Measurements from ENCODE around the gene MTREX. TPM values are rescaled to one million over a fixed set of nuclear protein-coding genes. Genes with fewer than 3 reads are reported as not detected.

Gene MTREX
- total and polyA plus RNA-seq, 10 of the 15 experiments (the other 5 are each of a cell fraction or from before 2014, with no cell fraction given): 20.1 to 102 (median 49.0) TPM

GRCh38 chr5:55345327-55345726 lies 37.5 kb downstream of the MTREX start (continued):
- TF ChIP-seq, protein P1, sequence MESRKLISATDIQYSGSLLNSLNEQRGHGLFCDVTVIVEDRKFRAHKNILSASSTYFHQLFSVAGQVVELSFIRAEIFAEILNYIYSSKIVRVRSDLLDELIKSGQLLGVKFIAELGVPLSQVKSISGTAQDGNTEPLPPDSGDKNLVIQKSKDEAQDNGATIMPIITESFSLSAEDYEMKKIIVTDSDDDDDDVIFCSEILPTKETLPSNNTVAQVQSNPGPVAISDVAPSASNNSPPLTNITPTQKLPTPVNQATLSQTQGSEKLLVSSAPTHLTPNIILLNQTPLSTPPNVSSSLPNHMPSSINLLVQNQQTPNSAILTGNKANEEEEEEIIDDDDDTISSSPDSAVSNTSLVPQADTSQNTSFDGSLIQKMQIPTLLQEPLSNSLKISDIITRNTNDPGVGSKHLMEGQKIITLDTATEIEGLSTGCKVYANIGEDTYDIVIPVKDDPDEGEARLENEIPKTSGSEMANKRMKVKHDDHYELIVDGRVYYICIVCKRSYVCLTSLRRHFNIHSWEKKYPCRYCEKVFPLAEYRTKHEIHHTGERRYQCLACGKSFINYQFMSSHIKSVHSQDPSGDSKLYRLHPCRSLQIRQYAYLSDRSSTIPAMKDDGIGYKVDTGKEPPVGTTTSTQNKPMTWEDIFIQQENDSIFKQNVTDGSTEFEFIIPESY (IDR thresholded peaks at IDR 0.05): no peak
- no peak for TF ChIP-seq RELA (IDR thresholded peaks at IDR 0.05; ENCODE audit: borderline replicate concordance, partially characterized antibody)
- TF ChIP-seq FOXK2 (IDR thresholded peaks at IDR 0.05): no peak
- TF ChIP-seq RCOR1 (conservative IDR thresholded peaks at IDR 0.05; ENCODE audit: low read depth, low read length): no peak
- no peak for TF ChIP-seq ZZZ3 (IDR thresholded peaks at IDR 0.05; ENCODE audit: control insufficient read depth, insufficient read length, low read depth)

- no peaks in the 10 kb centered on the region for H3K9me3 ChIP-seq (replicated peaks; ENCODE audit: control insufficient read depth, insufficient read depth, low read length)
- H3K4me1 ChIP-seq (ENCODE audit: control insufficient read depth, insufficient read depth, low read length): no peaks in the 10 kb centered on the region
- ChIA-PET POLR2A (no interaction called here), CTCF (interaction anchor here (1.5 kb wide), 1 partner anchor 344 kb away, joined by 5 read pairs; no protein-coding TSS in a partner anchor), RAD21 (ENCODE audit: unreplicated experiment) (no interaction called here), SMC1A (ENCODE audit: uncharacterized antibody, unreplicated experiment) (no interaction called here)
- no peak for DNase-seq (ENCODE audit: low read depth, low spot score)
- no peak for ATAC-seq
- no peak overlapping the region for H3K27ac ChIP-seq (ENCODE audit: control insufficient read depth, insufficient read depth)
- no peak overlapping the region for H3K4me2 ChIP-seq (ENCODE audit: control insufficient read depth, insufficient read depth)
- no peak overlapping the region for H3K9ac ChIP-seq (ENCODE audit: control insufficient read depth, insufficient read depth, low read length)
- 70% methylated on average over 3 of the region's 3 CpGs for WGBS (ENCODE audit: insufficient coverage, insufficient replicate concordance, low lambda C conversion rate, missing lambda C conversion rate)
- no peak for FAIRE-seq
- no TSS peak for BruUV-seq (replicated peaks)
- peaks cover 7 to 36% of the 10 kb centered on the region in 2 experiments for H3K36me3 ChIP-seq (ENCODE audit: control insufficient read depth in 2 of 2, insufficient read depth in 2 of 2, low read length in 1 of 2)
- no peak for TF ChIP-seq FOXK2 (IDR thresholded peaks at IDR 0.05)
- no peak for TF ChIP-seq POLR2A (IDR thresholded peaks at IDR 0.05; ENCODE audit: low read depth, low read length)
- no peak for TF ChIP-seq RELA (IDR thresholded peaks at IDR 0.05; ENCODE audit: borderline replicate concordance, partially characterized antibody)
- no peak for TF ChIP-seq POLR2AphosphoS5 (IDR thresholded peaks at IDR 0.05; ENCODE audit: low read length)
- TF ChIP-seq, protein P2, sequence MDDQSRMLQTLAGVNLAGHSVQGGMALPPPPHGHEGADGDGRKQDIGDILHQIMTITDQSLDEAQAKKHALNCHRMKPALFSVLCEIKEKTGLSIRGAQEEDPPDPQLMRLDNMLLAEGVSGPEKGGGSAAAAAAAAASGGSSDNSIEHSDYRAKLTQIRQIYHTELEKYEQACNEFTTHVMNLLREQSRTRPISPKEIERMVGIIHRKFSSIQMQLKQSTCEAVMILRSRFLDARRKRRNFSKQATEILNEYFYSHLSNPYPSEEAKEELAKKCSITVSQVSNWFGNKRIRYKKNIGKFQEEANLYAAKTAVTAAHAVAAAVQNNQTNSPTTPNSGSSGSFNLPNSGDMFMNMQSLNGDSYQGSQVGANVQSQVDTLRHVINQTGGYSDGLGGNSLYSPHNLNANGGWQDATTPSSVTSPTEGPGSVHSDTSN (IDR thresholded peaks at IDR 0.05; ENCODE audit: insufficient replicate concordance, low read depth, low read length): no peak
- no peak for TF ChIP-seq ZBTB4 (CRISPR knock-in tag; IDR thresholded peaks at IDR 0.05)
- no peak for TF ChIP-seq RAD21 (IDR thresholded peaks at IDR 0.05; ENCODE audit: insufficient read depth, low read depth, low read length)
- in situ Hi-C loops (cut with MboI): loop anchor here (10.0 kb wide), 1 partner anchor 337 kb away; no protein-coding TSS in a partner anchor
- H3K27me3 ChIP-seq (replicated peaks in 1 of 2; ENCODE audit: control insufficient read depth in 2 of 2, insufficient read depth in 2 of 2, low read length in 1 of 2): no peaks in the 10 kb centered on the region
- intact Hi-C loops (cut with micrococcal nuclease; ENCODE audit: unreplicated experiment): loop anchor here (10.0 kb wide), 1 partner anchor 187 kb away; the partner anchor contains the start of gene PLPP1
- H4K20me1 ChIP-seq (ENCODE audit: control insufficient read depth, insufficient read depth): no peaks in the 10 kb centered on the region
- H3K4me3 ChIP-seq: no peak overlapping the region
- no peaks in the 10 kb centered on the region for H3K79me2 ChIP-seq (ENCODE audit: control insufficient read depth, insufficient read depth, low read length)
- no peak overlapping the region for H2AFZ ChIP-seq (ENCODE audit: control insufficient read depth, low read depth, low read length)
Measured at GRCh38 chr5:55347786-55348185, 40.0 kb downstream of the MTREX start.
